Esophagus (tissue), 2 donors: ENCODE data around the gene ZC3HAV1L. TPM values are rescaled to one million over a fixed set of nuclear protein-coding genes. Genes with fewer than 3 reads are reported as not detected.

ENCODE experiments used
- H3K27ac ChIP-seq, 2 donors: one replicate each; pipeline ENCODE4 v1.5.1; 2013; ENCODE audit warnings: low read depth in 2 of 2, mild to moderate bottlenecking in 2 of 2, inconsistent platforms in 1 of 2, low read length in 1 of 2, moderate library complexity in 1 of 2
- H3K27me3 ChIP-seq, 2 donors: one replicate each; pipeline ENCODE4 v1.6.1; 2013; ENCODE audit warnings: low read length in 2 of 2, control low read depth in 1 of 2, mild to moderate bottlenecking in 1 of 2; ENCODE audit not compliant: insufficient read depth in 2 of 2, control insufficient read depth in 1 of 2
- H3K36me3 ChIP-seq, 2 donors: one replicate each; pipeline ENCODE4 v1.6.1; 2013; ENCODE audit warnings: low read length in 1 of 2; ENCODE audit not compliant: control insufficient read depth in 2 of 2, insufficient read depth in 2 of 2
- H3K4me1 ChIP-seq, 2 donors: one replicate each; pipeline ENCODE4 v1.6.1; 2013; ENCODE audit warnings: low read length in 1 of 2; ENCODE audit not compliant: control insufficient read depth in 2 of 2, insufficient read depth in 2 of 2
- H3K4me3 ChIP-seq, 2 donors: one replicate each; pipeline ENCODE4 v1.5.1; 2013; ENCODE audit warnings: low read length in 2 of 2, mild to moderate bottlenecking in 2 of 2, low read depth in 1 of 2, moderate library complexity in 1 of 2
- H3K9me3 ChIP-seq, 2 donors: one replicate each; pipeline ENCODE4 v1.6.1; 2013; ENCODE audit warnings: mild to moderate bottlenecking in 2 of 2, low read depth in 1 of 2, low read length in 1 of 2, moderate library complexity in 1 of 2; ENCODE audit not compliant: control insufficient read depth in 2 of 2, insufficient read depth in 1 of 2
- WGBS, 2 donors: extraction: QIAGEN DNeasy Blood & Tissue Kit; methylation state at CpG; one replicate each; pipeline ENCODE4 v1.1.7; 2013; 5-methylcytosine and 5-hydroxymethylcytosine counted together
- polyA plus RNA-seq, 2 donors: library from polyadenylated mRNA; stranded (reverse); fragments of 200-250 nt; gene quantifications; one replicate each; pipeline ENCODE4 v1.2.3, GENCODE V29; 2013
- donor health status: healthy with polysubstance abuse.
- donor health status: Bipolar disorder and iron deficiency.

ZC3HAV1L gene
- polyA plus RNA-seq, 2 donors = 0.92 to 1.1 TPM

DNA sequence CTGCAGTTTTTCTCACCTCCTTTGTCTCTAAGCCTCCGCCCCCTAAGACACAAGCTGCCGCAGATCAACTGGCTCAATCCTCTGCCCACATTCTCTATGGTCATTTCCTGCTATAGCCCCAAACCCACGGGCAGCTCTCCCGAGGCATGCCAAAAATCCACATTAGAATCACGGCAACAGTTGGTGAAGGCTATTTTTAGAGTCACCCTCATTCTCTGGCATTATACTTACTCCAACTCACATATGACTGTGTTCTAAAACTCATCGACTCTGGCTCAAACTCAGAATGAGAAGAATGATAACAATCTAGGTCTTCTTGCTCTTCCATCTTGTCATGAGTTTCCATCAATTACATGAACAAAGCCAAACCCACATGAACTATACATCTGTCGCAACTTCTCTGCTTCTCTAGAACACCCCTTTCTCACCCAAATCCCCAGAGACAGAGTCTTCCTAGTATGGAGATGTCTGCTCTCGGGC, 43.8 kb downstream of the ZC3HAV1L start:
- Histone ChIP-seq H3K27me3 (no peaks in the 10 kb centered on the region), H3K4me3 (no peak overlapping the region), H3K9me3 (peaks cover 0 to 5% of the 10 kb centered on the region in 2 donors), H3K4me1 (no peaks in the 10 kb centered on the region), H3K36me3 (no peaks in the 10 kb centered on the region), H3K27ac (no peak overlapping the region)
- 74 to 79% methylated on average over 8 of the region's 8 CpGs for WGBS, 2 donors

DNA sequence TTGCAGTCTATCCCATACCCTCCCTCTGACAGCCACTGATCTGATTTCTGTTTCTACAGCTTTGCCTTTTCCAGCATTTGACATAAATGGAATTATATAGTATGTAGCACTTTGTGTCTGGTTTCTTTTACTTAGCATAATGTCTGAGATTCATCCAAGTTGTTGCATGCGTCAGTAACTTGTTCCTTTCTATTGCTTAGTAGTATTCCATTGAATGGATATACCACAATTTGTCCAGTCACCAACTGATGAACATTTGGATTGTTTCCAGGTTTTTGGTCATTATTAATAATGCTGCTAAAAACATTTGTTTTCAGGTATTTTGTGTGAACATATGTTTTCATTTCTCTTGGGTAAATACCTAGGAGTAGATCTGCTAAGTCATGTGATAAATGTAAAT, 48.2 kb downstream of the ZC3HAV1L start:
- Histone ChIP-seq H3K27me3 (no peaks in the 10 kb centered on the region), H3K4me1 (no peaks in the 10 kb centered on the region), H3K36me3 (no peaks in the 10 kb centered on the region), H3K9me3 (peaks cover 0 to 3% of the 10 kb centered on the region in 2 donors), H3K27ac (no peak overlapping the region), H3K4me3 (no peak overlapping the region)
- WGBS, 2 donors = 93 to 98% methylated on average over 1 of the region's 1 CpG

DNA sequence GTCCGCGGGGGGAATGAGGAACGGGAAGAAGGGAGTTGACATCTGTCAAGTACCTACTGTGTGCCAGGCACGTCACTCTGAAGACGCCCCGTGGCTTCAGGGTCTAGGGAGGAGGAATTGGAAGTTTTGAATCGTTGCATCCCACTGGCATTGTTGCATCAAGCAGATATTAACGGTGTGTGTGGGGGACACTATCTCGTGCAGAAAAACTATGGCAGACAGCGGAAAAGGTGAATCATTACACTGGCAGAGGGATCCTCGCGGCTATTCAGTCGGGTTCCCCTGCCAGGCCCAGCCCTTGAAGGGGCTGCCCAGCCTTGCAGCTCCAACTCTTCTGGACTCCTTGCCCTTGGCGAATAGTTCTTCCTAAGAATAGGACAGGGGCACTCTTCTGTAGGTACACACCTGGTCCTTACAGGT, 53.6 kb downstream of the ZC3HAV1L start:
- 28 to 30% methylated on average over 14 of the region's 14 CpGs for WGBS, 2 donors

DNA sequence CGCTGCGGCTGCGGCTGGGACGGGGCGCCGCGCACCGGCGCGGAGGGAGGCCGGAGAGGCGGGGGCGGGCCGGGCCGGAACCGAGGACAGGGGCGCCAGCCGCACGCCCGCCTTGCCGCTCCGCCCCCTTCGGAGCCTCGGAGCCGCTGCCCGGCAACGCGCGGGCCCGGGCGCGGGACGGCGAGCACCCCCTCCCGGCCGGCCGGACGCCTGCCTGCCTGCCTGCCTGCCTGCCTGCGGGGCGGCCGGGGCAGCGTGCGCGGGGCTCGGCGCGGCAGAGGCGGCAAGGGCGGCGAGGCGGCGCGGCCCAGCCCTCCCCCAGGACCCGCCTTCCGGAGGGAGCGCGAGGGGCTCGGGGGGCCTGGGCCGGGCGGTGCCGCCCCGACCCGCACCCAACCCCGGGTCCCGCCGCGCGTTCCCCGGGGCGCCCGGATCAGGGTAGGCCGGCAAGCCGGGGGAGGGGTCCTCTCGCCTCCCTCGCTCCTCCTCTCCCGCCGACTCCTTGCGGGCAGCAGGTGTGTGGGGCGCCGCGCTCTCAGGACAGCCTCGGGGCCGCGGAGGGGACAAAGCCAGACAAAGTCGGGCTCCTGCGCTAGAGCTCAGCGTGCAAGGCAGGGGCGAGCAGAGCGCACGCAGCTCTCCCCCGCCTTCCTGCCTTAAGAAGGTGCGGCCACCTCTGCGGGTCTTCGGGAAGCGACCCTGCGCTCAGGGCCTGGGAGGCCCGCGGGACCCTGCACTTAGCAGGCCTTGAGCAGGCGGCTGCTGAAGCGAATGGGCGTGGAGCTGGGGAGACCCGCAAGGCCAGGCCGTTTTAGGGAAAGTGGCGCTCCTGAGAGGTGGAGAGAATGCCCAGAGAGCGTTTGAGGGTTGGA, 54.3 kb downstream of the ZC3HAV1L start, which contains the start of gene KIAA1549:
KIAA1549 (minus strand) TSS at position 58 of the 872 bp plus-strand sequence. CDS start 120 bp downstream, outside the sequence.
- WGBS, 2 donors = 2% methylated on average over 85 to 105 of the region's 105 CpGs
- Histone ChIP-seq H3K4me1 (peaks cover 0 to 2% of the 10 kb centered on the region in 2 donors), H3K36me3 (no peaks in the 10 kb centered on the region), H3K27ac (no peak within 1 kb of the TSS), H3K27me3 (no peaks in the 10 kb centered on the region), H3K9me3 (no peaks in the 10 kb centered on the region), H3K4me3 (peak within 1 kb of the TSS; percentile 51 to 57)

More for the DNA sequence above, 53.6 kb downstream of the ZC3HAV1L start:
- Histone ChIP-seq H3K9me3 (no peaks in the 10 kb centered on the region), H3K36me3 (no peaks in the 10 kb centered on the region), H3K27ac (no peak overlapping the region), H3K4me1 (peaks cover 0 to 2% of the 10 kb centered on the region in 2 donors), H3K27me3 (no peaks in the 10 kb centered on the region), H3K4me3 (peak overlapping the region in 1 of 2 donors; percentile 57)

GRCh38 chr7:138980563-138981291, 55.1 kb downstream of the ZC3HAV1L start:
- Histone ChIP-seq H3K9me3 (no peaks in the 10 kb centered on the region), H3K36me3 (no peaks in the 10 kb centered on the region), H3K27ac (no peak overlapping the region), H3K27me3 (no peaks in the 10 kb centered on the region), H3K4me3 (peak overlapping the region; percentile 51 to 57), H3K4me1 (peaks cover 0 to 2% of the 10 kb centered on the region in 2 donors)
- WGBS, 2 donors = 1 to 2% methylated on average over 40 to 68 of the region's 68 CpGs

DNA sequence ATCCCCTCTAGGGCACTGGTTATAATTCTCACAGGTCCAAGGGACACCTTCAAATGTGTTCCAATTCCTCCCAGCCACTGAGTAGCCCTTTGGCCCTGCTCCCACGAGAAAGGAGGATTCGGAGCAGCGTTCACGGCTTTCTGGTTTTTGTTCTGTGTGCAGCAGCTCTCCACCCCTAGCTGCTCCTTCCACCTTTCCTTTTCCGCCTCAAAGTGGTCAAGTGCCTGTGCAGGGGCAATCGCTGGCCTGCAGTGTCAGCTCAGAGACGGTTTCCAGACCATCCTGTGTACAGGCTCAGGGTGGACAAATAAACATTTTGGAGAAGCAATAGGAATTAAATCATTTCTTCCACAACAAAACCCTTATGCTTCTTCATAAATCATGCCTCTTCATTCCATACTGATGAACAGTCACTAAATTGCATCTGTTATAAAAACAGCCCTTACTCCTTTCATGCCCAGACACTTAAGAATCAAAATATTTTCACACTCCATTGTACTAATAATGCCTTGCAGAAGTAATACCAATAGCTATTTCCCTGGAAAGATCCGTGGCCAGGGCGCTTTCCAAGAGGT, 55.8 kb downstream of the ZC3HAV1L start:
- no peaks in the 10 kb centered on the region for H3K27me3 ChIP-seq
- H3K4me3 ChIP-seq = no peak overlapping the region
- WGBS, 2 donors = 36 to 44% methylated on average over 9 of the region's 9 CpGs

GRCh38 chr7:138979226-138979979, 56.4 kb downstream of the ZC3HAV1L start:
- H3K27me3 ChIP-seq = no peaks in the 10 kb centered on the region
- no peak overlapping the region for H3K4me3 ChIP-seq
- peaks cover 0 to 2% of the 10 kb centered on the region in 2 donors for H3K4me1 ChIP-seq
- H3K9me3 ChIP-seq = no peaks in the 10 kb centered on the region
- WGBS, 2 donors = 77 to 96% methylated on average over 6 of the region's 6 CpGs
- H3K27ac ChIP-seq = no peak overlapping the region
- no peaks in the 10 kb centered on the region for H3K36me3 ChIP-seq

More for the DNA sequence above, 55.8 kb downstream of the ZC3HAV1L start:
- H3K9me3 ChIP-seq = no peaks in the 10 kb centered on the region
- H3K4me1 ChIP-seq = peaks cover 0 to 2% of the 10 kb centered on the region in 2 donors
- H3K27ac ChIP-seq = no peak overlapping the region
- no peaks in the 10 kb centered on the region for H3K36me3 ChIP-seq

DNA sequence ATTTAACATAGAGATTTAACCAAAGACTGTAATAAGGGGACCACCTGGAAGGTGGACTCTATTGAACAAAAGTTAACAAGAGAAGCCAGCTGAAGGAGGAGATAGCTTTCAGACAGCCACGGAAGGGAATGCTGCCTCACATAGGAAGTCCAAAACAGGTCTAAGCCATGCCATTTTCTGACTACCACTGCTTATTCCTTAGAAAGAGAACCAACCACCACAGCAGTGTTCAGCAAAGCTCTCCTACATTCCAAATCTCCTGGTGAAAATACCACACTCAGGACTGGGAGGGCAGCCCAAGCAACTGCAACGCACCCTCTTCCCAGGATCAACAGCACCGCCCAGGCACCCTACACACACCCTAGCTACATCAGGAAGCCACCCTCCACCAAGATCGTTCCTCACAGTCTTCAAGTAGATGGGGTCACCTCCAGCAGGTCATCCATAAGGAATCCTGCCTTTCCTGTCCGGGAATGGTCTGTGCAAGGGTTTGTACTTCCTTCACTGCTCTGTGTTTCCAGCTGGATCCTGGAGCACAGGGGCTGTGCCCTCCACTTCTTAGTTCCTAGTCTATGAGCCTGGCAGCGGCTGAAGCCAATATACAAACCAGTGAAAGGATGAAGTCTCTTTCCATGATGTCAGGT, 57.2 kb downstream of the ZC3HAV1L start:
- 75 to 87% methylated on average over 6 of the region's 6 CpGs for WGBS, 2 donors
- H3K9me3 ChIP-seq = no peaks in the 10 kb centered on the region
- H3K27me3 ChIP-seq = no peaks in the 10 kb centered on the region
- H3K4me1 ChIP-seq = peaks cover 0 to 2% of the 10 kb centered on the region in 2 donors
- no peak overlapping the region for H3K4me3 ChIP-seq
- H3K36me3 ChIP-seq = no peaks in the 10 kb centered on the region
- no peak overlapping the region for H3K27ac ChIP-seq
